ENCODE measurements around the gene SPDYA.
"Not testable (repeated sequence)": the region's sequence is repeated elsewhere in the genome, so short reads cannot be mapped to it uniquely, and the experiment has no call there.

The SPDYA gene
- 0.05 to 0.96 (median 0.11) reads per million in 3 experiments for total RNA-seq

GRCh38 chr2:28810384-28811285, at the start of gene SPDYA:
TSS of gene SPDYA (plus strand) at chr2:28810834. CDS start at chr2:28816015, 5,181 bp downstream.
- DNase-seq = peak; percentile 74

DNA sequence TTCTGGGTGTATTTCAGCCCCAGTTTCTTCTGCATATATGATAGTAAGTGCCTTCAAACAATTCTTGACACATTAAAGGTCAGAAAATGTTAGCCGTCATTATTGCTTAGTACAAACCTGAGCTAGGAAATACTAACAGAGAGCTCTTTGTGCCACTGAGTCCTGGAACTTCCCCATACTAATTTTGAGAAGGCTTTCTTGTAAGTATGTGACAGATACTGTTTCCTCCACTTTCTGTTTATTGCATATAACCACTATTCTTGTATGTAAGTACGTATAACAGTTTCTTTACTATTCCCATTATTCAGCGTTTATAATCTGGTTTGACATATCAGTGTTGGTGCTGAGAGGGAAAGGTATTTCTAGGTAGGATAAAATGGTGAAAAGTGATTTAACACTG, 49.2 kb upstream of the SPDYA start:
- no peak for DNase-seq

DNA sequence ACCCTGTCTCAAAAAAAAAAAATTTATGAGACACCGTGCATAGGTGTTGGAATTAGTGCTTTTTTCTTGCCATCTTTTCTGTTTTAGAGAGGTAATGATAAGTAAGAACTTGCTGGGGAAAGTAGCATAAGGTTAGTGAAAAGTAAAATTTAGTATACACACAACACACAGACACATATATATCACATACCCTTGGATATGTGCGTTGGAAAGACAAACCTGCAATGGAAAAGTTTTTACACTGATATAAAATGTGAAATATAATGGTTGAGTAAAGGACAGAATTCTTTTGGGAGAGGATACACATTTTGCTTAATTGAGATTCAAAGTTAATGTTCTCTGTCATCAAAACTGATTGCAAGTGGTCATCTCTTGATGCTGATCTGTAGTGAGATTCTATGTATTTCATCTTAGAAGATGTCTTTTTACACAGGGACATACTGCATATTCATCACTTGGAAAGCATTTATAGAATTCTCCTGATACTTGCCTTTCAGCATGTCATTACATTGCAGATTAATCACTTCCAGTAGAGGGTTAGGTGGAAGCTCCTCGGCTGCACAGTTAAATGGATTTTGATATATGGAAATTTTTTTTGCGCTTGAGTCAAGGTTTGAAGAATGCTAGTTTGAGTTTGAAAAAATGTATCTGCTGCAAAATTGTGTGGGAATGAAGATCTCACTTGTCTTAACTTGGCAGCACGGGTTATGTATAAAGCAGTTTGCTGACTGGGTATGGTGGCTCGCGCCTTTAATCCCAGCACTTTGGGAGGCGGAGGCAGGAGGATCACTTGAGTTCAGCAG, 45.5 kb upstream of the SPDYA start:
- DNase-seq = no peak

GRCh38 chr2:28766070-28766469, 44.6 kb upstream of the SPDYA start:
- no peak for DNase-seq

DNA sequence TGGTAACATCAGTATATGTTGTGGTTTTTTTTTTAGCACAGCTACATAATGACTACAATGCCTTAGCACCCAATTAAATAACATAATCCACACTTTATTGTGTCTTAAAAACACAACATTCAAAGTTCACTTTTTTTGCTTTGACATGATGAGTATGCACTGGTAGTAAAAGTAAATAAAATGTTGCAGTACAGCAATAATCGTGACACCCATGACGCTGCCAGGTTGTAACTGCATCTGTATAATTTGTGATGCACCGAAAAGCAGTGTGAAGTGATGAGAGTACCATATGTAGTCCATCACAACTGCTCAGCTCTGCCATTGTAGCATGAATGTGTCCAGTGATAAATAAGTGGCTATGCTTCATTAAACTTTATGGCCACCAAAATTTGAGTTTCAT, 43.3 kb upstream of the SPDYA start:
- no peak for DNase-seq

DNA sequence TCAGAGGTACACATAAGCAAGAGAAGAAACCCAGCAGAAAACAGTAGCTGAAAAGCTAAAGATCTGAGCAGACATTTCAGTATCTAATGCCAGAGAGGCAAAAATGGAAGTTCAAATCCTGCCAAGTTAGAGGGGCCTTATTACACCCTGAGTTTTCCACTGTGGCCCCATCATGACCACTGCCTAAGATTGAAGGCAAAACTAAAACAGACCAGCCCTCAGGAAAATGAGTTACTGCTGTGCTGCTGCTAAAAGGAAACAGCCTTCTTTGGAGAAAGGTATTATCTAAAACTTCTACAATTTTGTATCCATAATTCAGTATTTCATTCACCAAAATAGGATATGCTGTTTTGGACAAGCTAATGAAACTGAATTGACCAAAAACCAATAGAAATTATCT, 42.2 kb upstream of the SPDYA start:
- DNase-seq = no peak

DNA sequence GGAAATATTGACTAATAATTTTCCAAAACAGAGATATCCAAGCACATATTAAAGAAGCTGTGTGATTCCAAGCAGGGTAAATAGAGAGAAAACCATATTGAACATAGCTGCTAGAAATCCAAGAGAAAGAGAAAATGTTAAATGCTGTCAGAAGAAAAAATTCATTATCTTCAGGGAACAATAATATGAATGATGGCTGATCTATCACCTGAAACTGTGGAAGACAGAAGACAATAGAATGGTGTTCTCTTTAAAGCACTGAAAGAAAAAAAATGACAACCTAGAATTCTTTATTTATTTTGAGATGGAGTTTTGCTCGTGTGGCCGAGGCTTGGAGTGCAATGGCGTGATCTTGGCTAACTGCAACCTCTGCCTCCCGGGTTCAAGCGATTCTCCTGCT, 41.7 kb upstream of the SPDYA start:
- no peak for DNase-seq

- DNase-seq = no peak
Measured at GRCh38 chr2:28772351-28772750, 38.3 kb upstream of the SPDYA start.

GRCh38 chr2:28776471-28776870, 34.2 kb upstream of the SPDYA start:
- no peak for DNase-seq

DNA sequence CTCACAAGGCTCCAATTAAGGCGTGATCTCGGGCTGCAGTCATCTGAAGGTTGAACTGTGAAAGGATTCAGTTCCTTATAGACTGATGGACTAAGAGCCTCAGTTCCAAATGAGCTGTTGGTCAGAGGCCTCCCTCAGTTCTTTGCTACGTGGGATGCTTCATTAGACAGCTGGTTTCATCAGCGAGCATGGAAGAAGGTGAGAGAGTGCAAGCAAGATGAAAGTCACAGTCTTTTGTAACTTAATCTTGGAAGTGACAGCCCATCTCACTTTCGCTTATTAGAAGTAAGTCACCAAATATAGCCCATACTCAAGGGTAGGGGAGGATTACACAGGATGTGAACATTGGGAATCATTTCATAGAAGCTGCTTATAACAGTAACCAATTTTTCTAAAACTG, 32.2 kb upstream of the SPDYA start:
- no peak for DNase-seq

GRCh38 chr2:28779001-28779400, 31.6 kb upstream of the SPDYA start:
- DNase-seq = no peak

DNA sequence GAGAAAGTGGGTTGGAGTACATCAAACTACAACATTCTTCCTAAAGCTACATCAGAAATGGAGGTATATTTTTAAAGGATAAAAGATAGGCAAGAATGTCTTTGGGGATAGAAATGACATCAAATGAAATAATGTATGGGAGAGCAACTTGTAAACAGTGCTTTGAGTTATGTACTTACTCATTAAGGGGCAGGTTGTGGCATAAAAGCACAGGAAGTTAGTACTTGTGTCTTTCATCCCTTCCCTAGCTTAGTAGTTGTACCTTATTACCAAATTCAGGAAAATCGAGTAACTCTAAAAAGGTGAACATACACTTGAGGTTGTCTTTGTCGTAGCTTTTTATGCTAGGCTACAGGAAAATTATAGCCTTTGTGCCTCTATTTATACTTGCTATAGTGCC, 30.1 kb upstream of the SPDYA start:
- DNase-seq = no peak

GRCh38 chr2:28782423-28782822, 28.2 kb upstream of the SPDYA start:
- DNase-seq = no peak

DNA sequence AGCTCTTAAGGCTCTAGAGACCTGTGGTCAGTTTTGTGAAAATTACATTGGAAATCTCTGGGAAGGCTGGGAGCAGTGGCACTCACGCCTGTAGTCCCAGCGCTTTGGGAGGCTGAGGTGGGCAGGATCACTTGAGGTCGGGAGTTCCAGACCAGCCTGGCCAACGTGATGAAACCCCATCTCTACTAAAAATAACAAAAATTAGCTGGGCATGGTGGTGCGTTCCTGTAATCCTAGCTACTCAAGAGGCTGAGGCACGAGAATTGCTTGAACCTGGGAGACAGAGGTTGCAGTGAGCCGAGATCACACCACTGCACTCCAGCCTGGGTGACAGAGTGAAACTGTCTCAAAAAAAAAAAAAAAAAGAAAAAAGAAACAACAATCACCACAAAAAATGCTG, 26.1 kb upstream of the SPDYA start:
- DNase-seq = not testable (repeated sequence)

GRCh38 chr2:28796620-28797019, 14.0 kb upstream of the SPDYA start:
- DNase-seq = no peak

DNA sequence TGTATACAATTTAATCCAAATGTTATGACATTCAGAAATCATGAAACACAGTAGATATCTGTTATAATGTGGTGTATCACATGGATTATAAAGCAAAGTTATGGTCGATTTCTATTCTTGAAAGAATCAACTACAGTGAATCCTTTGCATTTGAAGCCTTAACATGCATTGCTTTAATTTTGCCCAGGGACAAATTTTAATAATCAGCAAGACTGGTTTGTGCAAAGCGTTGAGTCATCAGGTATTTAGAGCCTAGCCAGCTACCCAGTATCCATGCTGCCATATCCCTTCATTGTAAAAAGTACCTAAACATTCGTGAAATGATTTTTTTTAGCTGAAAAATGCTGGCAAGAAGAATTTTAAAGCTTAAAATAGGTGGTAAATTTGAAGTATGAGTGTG, 8.9 kb upstream of the SPDYA start:
- no peak for DNase-seq

- DNase-seq = no peak
Measured at GRCh38 chr2:28802975-28803429, 7.6 kb upstream of the SPDYA start.

- DNase-seq = no peak
Measured at GRCh38 chr2:28809927-28810326, 707 bp upstream of the SPDYA start.

DNA sequence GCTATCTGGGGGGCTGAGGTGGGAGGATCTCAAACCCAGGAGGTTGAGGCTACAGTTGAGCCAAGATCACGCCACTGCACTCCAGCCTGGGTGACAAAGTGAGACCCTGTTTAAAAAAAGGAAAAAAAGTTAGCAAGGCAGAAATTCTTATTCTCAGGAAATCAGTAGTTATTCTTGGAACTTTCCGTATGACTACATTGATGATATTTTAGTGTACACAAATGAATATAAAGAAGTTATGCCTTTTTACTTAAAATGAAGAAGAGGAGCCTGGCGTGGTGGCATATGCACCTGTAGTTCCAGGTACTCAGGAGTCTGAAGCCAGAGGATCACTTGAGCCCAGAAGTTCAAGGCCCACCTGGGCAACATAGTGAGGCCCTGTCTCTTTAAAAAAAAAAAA, 7.4 kb downstream of the SPDYA start:
- DNase-seq = no peak

DNA sequence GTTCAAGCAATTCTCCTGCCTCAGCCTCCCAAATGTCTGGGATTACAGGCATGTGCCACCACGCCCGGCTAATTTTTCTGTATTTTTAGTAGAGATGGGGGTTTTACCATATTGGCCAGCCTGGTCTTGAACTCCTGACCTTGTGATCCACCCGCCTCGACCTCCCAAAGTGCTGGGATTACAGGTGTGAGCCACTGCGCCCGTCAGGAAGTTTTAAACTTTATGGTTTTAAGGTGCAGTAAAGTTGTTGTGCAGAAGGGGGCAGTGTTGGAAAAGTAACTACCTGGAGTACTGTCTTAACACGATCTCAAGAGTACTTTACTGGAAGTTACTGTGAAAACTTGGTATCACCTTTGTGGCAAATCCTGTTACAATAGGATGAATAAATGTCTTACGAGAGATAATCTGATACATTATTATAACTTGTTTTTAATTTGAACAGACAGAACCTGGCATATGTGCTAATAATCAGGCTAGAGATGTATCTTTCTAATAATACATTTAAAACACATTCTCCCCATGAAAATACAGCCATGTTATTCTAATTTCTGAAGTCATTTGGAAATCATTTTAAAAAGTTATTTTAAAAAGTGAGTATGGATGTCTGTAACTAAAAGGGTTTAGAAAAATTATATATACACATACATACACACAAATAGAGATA, 10.8 kb downstream of the SPDYA start:
- peak; percentile 51 for DNase-seq

DNA sequence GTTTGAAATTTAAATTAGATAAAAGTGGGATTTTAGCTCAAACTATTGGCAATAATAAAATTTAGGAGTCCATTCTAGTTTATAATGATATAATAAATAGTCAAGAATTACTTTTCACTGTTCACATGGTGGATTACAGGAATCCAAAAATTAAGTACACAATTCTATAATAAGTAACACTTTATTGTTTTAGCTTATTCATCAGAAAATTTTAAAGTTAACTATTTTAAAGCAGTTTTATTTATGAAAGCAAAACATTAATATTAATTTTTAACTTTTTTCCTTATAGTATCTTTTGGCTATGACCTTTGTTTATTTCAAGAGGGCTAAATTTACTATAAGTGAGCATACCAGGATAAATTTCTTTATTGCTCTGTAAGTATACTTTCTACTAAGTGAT, 11.4 kb downstream of the SPDYA start:
- no peak for DNase-seq

DNA sequence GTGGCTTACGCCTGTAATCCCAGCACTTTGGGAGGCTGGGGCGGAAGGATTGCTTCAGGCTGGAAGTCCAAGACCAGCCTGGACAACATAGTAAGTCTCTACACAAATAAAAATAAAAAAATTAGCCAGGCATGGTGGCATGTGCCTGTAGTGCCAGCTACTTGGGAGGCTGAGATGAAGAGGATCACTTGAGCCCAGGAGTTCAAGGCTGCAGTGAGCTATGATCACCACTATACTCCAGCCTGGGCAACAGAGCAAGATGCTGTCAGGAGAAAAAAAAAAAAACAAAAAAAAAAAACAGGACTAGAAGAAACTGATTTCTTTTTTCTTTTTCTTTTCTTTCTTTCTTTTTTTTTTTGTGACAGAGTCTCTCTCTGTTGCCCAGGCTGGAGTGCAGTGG, 13.6 kb downstream of the SPDYA start:
- DNase-seq = no peak

GRCh38 chr2:28824870-28825269, 14.2 kb downstream of the SPDYA start:
- DNase-seq = no peak

Data from central memory CD4-positive, alpha-beta T cell (primary cell).